ENCODE results near the gene CSGALNACT2. TPM values are rescaled to one million over a fixed set of nuclear protein-coding genes. Genes with fewer than 3 reads are reported as not detected.

Gene CSGALNACT2
- total and polyA plus RNA-seq, 11 donors, result 2.6 to 17.7 (median 8.8) TPM

DNA sequence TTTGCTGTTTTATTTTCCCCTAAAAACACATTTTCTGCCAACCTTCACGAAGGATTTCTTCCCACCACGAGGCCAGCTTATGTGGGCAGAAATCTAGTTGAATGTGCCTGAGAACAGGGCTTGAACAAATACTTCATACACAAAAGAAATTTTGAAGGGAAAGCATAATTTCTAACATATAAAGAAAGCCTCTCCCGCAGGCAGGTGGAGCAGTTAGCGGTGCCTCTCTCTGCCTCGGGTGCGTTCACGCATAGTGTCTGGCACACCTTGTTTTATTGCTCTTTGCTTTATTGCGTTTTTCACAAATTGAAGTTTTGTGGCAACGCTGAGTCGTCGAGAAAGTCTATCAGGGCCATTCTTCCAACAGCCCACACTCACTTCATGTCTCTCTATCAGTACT, 7.0 kb upstream of the CSGALNACT2 start:
- intact Hi-C loops (cut with DNase I), result no loop called here
- no peak for ATAC-seq
- no peaks in the 10 kb centered on the region for H3K9me3 ChIP-seq
- H3K27me3 ChIP-seq, result no peaks in the 10 kb centered on the region
- H3K27ac ChIP-seq, result no peak overlapping the region
- WGBS, 4 donors, result 92 to 95% (median 93%) methylated on average over 11 of the region's 11 CpGs
- peaks cover 0 to 57% (median 0%) of the 10 kb centered on the region in 12 donors for H3K4me1 ChIP-seq
- H3K36me3 ChIP-seq, result no peaks in the 10 kb centered on the region
- peak in 1 of 5 donors; percentile 1 for DNase-seq
- no peak overlapping the region for H3K4me3 ChIP-seq
- TF ChIP-seq, protein P1, sequence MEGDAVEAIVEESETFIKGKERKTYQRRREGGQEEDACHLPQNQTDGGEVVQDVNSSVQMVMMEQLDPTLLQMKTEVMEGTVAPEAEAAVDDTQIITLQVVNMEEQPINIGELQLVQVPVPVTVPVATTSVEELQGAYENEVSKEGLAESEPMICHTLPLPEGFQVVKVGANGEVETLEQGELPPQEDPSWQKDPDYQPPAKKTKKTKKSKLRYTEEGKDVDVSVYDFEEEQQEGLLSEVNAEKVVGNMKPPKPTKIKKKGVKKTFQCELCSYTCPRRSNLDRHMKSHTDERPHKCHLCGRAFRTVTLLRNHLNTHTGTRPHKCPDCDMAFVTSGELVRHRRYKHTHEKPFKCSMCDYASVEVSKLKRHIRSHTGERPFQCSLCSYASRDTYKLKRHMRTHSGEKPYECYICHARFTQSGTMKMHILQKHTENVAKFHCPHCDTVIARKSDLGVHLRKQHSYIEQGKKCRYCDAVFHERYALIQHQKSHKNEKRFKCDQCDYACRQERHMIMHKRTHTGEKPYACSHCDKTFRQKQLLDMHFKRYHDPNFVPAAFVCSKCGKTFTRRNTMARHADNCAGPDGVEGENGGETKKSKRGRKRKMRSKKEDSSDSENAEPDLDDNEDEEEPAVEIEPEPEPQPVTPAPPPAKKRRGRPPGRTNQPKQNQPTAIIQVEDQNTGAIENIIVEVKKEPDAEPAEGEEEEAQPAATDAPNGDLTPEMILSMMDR (IDR thresholded peaks at IDR 0.05), result no peak
- TF ChIP-seq POLR2A (IDR thresholded peaks at IDR 0.05), result no peak

DNA sequence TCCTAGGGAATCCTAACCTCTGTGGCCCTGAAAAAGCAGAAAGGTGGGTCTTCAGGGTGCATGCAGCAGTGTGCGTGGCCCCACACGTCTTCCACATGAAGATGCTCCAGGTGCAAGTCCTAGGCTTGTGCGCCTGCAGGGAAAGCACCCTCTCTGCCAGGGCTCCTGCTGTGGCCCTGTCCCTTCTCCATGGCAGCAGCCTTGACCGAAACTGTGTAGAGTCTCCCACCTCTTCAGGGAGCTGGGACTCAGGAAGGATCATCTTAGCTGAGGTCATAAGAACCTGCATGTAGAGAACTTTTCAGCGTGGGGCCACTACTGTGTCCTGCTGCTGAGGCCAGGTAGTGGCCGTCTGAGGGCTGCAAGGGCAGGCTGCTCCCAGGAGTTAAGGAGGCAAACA, 6.3 kb upstream of the CSGALNACT2 start:
- ATAC-seq (no peak), DNase-seq (peak in 1 of 5 donors; percentile 7)
- TF ChIP-seq POLR2A (IDR thresholded peaks at IDR 0.05), result no peak
- TF ChIP-seq, protein P1 (IDR thresholded peaks at IDR 0.05), result no peak
- WGBS, 4 donors, result 82 to 96% (median 91%) methylated on average over 6 of the region's 6 CpGs
- H3K4me1 ChIP-seq, result peaks cover 0 to 54% (median under 1%) of the 10 kb centered on the region in 12 donors
- H3K36me3 ChIP-seq, result no peaks in the 10 kb centered on the region
- no peaks in the 10 kb centered on the region for H3K9me3 ChIP-seq
- H3K27ac ChIP-seq, result no peak overlapping the region
- H3K27me3 ChIP-seq, result no peaks in the 10 kb centered on the region
- H3K4me3 ChIP-seq, result no peak overlapping the region
- intact Hi-C loops (cut with DNase I), result no loop called here

DNA sequence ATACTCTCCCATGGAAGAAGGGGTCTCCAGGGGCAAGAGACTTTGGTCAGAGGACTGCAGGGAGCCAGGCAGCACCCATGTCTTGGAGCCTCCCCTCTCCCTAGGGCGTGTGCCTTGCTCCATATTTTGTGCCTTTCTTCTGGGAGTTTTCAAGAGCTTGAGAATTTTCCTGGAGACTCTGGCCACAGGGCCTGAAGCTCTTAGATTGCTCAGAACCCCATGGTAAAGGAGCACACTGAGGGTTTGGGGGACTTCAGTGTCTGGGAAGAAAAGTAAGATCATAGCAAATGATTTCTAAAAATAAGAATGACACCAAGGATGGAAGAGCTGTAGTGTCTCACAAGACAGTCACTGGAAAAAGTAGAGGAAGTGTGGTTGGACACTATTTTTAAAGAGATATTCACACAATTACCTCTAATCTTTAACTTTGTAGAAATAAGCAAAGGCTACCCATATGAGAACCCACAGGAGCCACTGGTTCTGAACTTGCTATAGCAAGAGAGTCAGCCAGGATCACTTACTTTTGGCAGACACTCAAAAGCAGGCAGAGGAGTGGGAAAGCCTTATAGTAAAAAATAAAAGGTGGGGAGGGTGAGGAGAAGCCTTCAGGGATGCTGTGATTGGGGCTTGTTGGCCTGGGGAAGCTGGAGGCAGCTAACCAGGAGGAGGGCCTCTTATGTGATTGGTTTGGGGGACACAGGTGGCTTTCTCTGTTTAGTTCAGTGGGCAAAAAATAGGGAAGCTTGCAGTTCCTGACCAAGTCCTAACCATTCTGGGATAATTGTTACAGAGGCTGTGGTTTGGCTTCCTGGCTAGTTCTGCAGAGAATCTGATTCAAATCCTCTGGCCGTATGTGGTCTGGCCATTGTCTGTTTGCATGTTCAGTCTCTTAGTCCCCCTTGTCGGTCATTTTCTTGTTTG, 5.1 kb upstream of the CSGALNACT2 start:
- intact Hi-C loops (cut with DNase I), result no loop called here

More for the DNA sequence above, 5.1 kb upstream of the CSGALNACT2 start:
- H3K36me3 ChIP-seq, result no peaks in the 10 kb centered on the region
- no peak overlapping the region for H3K4me3 ChIP-seq
- H3K4me1 ChIP-seq, result peaks cover 0 to 54% (median 7%) of the 10 kb centered on the region in 12 donors
- no peak for ATAC-seq
- H3K27me3 ChIP-seq, result no peaks in the 10 kb centered on the region
- DNase-seq, result no peak
- no peaks in the 10 kb centered on the region for H3K9me3 ChIP-seq
- TF ChIP-seq, protein P1 (IDR thresholded peaks at IDR 0.05), result no peak
- 72 to 87% (median 78%) methylated on average over 3 of the region's 3 CpGs for WGBS, 4 donors
- no peak overlapping the region for H3K27ac ChIP-seq
